ENCODE data around the gene CFAP57.

CFAP57 gene

DNA sequence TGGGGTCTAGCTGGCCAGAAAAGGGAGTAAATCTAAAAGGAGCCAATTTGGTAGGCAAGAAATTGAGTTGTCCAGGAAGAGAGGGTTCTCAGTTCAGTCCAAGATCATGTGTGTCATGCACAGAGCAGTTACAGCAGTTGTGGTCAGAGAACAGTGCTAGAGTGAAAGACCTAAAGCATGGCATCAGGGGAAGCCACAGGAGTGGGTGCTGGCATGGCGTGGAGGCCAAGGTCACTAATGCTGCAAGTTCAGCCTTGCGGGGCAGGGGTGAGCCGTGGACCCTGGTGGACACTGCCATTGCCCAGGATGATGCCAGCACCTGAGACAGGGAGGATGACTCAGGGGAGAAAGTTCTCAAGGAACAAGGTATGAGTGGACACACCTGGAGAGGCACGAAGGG is 81.0 kb downstream of the CFAP57 start:
- in situ Hi-C loops (cut with MboI; ENCODE audit: low sequenced_read_pairs), result no loop called here

- in situ Hi-C loops (cut with MboI; ENCODE audit: low sequenced_read_pairs), result no loop called here
Measured at GRCh38 chr1:43253876-43254275, 81.7 kb downstream of the CFAP57 start.

- in situ Hi-C loops (cut with MboI; ENCODE audit: low sequenced_read_pairs), result no loop called here
Measured at GRCh38 chr1:43255438-43256210, 83.5 kb downstream of the CFAP57 start.

DNA sequence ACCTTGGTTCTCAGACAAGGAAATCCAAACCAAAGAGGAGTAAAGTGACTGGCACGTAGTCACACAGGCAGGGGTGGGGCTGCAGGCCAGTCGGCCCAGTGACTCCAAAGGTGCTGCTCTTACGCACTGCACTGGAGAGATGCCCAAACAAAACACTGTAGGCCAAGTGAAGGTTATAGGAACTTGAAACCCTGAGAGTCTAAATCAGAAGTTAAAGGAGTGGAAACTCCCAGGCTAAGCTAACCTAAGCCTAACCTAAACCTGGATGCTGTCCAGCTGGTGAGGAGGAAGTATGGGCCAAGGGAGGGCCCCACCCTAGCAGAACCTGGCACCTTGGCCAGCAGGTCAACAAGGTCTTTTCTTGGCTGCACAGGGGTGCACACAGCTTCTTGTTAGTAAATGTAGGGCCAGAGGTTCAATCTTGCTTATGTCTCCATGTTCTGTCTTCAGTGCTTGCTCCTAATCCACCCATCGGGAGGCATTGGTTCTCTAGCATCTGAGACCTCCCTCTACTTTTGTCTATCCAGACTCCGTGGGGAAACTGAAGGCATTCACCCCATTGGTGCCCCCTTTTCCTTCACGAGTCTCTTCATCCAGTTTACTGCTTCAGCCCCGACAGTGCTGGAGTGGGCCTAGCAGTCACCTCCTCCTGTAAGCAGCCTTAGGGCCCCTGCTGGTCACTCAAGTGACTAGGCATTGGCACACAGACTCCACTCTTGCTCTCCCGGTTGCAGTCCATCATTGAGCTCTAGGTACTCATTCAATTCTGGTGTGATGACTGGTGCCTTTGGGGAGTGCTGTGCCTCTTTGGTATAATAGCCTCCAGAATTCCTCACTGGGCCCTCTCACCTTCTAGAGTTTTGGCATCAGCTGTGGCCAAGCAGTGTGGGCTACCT is 84.8 kb downstream of the CFAP57 start:
- in situ Hi-C loops (cut with MboI; ENCODE audit: low sequenced_read_pairs), result no loop called here

- in situ Hi-C loops (cut with MboI; ENCODE audit: low sequenced_read_pairs), result no loop called here
Measured at GRCh38 chr1:43258370-43258769, 86.2 kb downstream of the CFAP57 start.

DNA sequence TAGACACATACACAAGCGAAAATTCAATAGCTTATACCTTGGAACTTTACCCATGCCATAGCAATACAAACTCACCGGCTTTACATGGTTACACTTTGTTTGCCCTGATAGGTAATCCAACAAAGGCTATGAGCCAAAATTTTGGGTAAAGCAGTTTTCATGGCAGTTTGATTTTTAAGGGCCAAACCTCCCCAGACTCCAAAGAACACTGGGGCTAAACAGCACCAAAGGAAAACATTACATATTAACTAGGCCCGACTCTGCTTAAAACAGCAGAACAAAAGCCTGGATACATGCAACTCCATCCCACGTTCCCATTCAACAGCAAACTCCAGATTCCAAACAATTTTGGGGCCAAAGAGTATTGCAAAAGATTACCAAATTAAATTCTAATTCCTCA is 93.3 kb downstream of the CFAP57 start:
- in situ Hi-C loops (cut with MboI; ENCODE audit: low sequenced_read_pairs), result no loop called here

GRCh38 chr1:43266881-43267280 is 94.8 kb downstream of the CFAP57 start:
- in situ Hi-C loops (cut with MboI; ENCODE audit: low sequenced_read_pairs), result no loop called here

DNA sequence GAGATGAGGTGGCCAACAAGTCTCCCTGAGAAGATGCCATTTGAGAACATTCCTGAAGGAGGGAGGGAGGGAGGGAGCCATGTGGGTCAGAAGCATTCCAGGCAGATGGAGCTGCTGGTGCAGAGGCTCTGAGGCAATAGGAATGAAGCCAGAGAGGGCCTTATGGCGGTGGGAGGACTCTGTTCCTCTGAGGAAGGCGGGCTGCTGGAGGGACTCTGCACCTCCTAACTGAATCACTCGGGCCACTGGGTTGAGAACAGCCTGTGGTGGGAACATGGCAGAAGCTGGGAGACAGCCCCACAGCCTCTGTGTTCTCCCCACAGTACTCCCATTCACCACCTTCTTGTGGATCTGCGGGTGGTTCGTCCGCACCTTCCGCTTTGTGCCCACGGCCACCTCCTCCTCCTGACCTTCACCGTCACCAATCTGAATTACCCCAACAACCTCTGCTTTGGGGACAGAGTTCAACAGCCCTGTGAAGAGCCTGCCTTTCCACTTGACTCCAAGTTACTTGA is 95.2 kb downstream of the CFAP57 start:
- in situ Hi-C loops (cut with MboI; ENCODE audit: low sequenced_read_pairs), result no loop called here

DNA sequence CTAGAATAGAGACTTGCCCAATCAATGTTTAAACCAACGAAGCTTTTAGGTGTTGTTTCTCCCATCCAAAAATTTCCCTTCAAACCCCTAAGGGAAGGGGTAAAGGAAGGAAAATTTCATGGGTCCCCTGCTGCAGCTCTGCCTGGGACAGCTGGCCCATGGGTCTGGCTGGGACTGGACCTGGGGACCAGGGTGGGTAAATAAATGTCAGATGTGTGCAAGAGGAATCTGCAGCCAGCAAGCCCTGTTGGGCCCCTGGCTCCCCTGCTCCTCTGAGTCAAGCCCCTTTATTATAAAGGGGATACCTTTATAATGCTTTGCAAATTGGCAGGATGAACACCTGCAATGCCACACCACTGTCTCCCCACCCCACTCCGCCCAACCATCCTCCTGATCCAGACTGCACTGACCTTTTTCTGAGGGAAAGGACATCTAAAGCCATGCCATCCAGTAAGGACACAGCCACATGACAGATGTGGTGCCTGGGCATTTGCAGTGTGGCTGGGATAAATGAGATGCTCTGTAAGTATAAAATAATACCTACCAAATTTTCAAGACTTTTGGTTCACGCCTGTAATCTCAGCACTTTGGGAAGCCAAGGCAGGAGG is 95.8 kb downstream of the CFAP57 start:
- in situ Hi-C loops (cut with MboI; ENCODE audit: low sequenced_read_pairs), result no loop called here

DNA sequence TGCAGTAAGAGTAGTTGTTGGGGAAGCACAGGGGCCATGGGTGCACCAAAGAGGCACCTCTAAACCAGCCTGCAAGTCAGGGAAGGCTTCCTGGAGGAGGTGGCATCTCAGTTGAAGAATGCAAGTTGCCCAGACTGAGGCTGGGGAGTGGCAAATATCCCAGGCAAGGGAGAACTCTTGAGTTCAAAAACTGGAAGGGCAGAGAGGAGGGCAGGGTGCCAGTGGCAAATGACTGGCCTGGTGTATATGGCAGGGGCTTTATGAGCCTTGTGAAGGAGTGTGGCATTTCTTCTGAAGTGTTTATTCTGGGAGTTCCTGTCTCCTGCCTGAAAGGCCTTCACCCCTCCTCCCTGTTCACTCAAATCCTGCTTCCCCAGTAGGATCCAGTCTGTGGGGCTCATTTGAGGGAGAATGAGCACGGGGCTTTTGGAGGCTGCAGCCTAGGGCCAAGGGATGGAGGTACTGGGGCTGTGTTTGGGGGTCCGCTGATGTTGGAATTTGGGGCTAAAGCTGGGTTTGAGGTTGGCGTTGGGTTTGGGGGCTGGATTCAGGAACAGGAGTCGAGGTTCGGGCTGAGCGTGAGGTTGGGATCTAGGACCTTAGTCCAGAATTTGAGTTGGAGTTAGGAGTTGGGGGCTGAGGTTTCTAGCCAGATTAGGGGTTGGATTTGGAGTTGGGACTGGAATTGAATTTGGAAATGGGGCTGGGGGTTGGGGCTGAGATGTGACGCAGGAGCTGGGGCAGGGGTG is 97.7 kb downstream of the CFAP57 start, which contains the start of gene TMEM125:
TSS of gene TMEM125 (plus strand) at position 357 of the 749 bp plus-strand sequence. CDS start 2,740 bp downstream, outside the sequence.
- in situ Hi-C loops (cut with MboI; ENCODE audit: low sequenced_read_pairs), result no loop called here

DNA sequence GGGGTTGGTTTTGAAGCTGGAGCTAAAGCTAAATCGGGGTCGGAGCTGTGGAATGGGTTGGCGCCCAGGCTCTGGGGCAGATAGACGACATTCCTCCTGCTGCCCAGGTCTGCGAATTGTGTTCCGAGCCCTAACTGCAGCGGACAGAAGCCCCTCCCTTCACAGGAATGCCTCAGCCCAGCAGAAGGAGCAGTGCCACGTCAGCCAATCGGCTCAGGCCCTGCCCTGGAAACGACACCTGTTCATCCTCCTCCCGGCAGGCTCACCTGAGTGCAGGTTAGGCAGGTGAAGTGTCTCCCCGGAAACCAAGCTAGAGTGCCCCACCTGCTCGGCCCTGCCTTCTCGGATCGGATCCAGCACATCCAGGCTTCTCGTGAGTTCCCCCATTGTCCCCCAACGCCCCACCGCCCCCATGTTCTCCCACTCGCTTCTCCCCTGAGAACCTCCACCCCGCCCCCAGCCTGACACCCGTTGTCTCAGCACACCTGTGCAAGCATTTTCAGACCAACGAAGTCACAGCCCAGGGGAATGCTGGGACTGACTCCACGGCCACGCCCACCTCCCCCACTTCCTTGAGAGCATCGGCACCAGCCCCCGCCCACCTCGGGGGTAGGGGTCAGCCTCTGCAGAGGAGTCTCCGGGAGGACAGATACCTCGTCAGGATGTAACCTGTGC is 98.4 kb downstream of the CFAP57 start:
- in situ Hi-C loops (cut with MboI; ENCODE audit: low sequenced_read_pairs), result no loop called here

- in situ Hi-C loops (cut with MboI; ENCODE audit: low sequenced_read_pairs), result no loop called here
Measured at GRCh38 chr1:43271186-43272118, 99.3 kb downstream of the CFAP57 start.

- in situ Hi-C loops (cut with MboI; ENCODE audit: low sequenced_read_pairs), result no loop called here
Measured at GRCh38 chr1:43272161-43272560, 100.0 kb downstream of the CFAP57 start.

- in situ Hi-C loops (cut with MboI; ENCODE audit: low sequenced_read_pairs), result no loop called here
Measured at GRCh38 chr1:43272576-43273571, 100.7 kb downstream of the CFAP57 start.

GRCh38 chr1:43273708-43274107 is 101.6 kb downstream of the CFAP57 start:
- in situ Hi-C loops (cut with MboI; ENCODE audit: low sequenced_read_pairs), result no loop called here

GRCh38 chr1:43274125-43274803 is 102.1 kb downstream of the CFAP57 start:
- in situ Hi-C loops (cut with MboI; ENCODE audit: low sequenced_read_pairs), result no loop called here

DNA sequence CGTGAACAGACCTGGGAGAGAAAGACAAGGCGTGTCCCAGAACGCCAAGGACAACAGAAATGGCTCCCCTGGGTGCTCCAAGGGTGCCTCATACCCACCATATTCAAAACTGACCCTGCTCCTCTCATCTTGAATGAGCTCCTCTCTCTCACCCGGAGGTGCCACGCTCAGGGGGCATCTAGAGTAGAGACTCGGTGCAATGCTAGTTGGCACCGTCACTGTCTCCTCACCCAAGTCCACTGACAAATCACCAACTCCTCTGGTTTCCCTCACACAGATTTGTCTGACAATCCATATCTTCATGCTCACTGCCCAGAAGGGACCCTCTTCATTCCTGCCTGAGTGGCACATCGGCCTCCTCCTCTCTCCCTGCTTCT is 102.7 kb downstream of the CFAP57 start:
- in situ Hi-C loops (cut with MboI; ENCODE audit: low sequenced_read_pairs), result no loop called here

All from hTERT RPE-1 (cell line).